Lower lobe of right lung (tissue), 2 donors: ENCODE results near the gene DNASE1L3. TPM values are rescaled to one million over a fixed set of nuclear protein-coding genes. Genes with fewer than 3 reads are reported as not detected.

Experiments used
- ATAC-seq, 2 donors: fragments of 200-7000 bp; cut with Tn5 transposase; one replicate each; pipeline ENCODE4 v1.9.1; 2020 to 2022; ENCODE audit warnings: mild to moderate bottlenecking in 2 of 2, moderate library complexity in 2 of 2
- DNase-seq: peaks from one replicate; pipeline ENCODE4 v3.0.0-alpha.2; 2020
- H3K27ac ChIP-seq: fragments of 200-600 bp; one replicate; pipeline ENCODE4 v1.8.0; 2022
- H3K27me3 ChIP-seq: fragments of 200-600 bp; one replicate; pipeline ENCODE4 v1.8.0; 2022; ENCODE audit warnings: low read depth
- H3K36me3 ChIP-seq: fragments of 200-600 bp; one replicate; pipeline ENCODE4 v1.8.0; 2022; ENCODE audit warnings: mild to moderate bottlenecking
- H3K4me1 ChIP-seq: fragments of 200-600 bp; one replicate; pipeline ENCODE4 v1.8.0; 2022
- H3K4me3 ChIP-seq: fragments of 200-600 bp; one replicate; pipeline ENCODE4 v1.8.0; 2022; ENCODE audit warnings: mild to moderate bottlenecking
- H3K9me3 ChIP-seq: fragments of 200-600 bp; one replicate; pipeline ENCODE4 v1.8.0; 2022
- intact Hi-C: fragments of 100-400 bp; cut with DNase I; formaldehyde crosslinking; loops from one replicate; pipeline ENCODE4 v1.11.0; 2022
- total RNA-seq: library from RNA; stranded (reverse); fragmentation: NEBNext Ultra II Directional; extraction: Animal tissue kit (Norgen Biotek cat#: 25700); gene quantifications from one replicate; pipeline ENCODE4 v1.2.1, GENCODE V29; 2021
- TF ChIP-seq, protein P1 (sequence below): fragments of 200-600 bp; IDR thresholded peaks from one replicate; pipeline ENCODE4 v1.8.0; 2022; ENCODE audit warnings: antibody characterized with exemption, mild to moderate bottlenecking
- donor health status: DM: no; HTN: yes; CAD: no; lungs with severe emphysema.

Gene DNASE1L3
- total RNA-seq, 1 donor from 2014 or later: 12.0 TPM

DNA sequence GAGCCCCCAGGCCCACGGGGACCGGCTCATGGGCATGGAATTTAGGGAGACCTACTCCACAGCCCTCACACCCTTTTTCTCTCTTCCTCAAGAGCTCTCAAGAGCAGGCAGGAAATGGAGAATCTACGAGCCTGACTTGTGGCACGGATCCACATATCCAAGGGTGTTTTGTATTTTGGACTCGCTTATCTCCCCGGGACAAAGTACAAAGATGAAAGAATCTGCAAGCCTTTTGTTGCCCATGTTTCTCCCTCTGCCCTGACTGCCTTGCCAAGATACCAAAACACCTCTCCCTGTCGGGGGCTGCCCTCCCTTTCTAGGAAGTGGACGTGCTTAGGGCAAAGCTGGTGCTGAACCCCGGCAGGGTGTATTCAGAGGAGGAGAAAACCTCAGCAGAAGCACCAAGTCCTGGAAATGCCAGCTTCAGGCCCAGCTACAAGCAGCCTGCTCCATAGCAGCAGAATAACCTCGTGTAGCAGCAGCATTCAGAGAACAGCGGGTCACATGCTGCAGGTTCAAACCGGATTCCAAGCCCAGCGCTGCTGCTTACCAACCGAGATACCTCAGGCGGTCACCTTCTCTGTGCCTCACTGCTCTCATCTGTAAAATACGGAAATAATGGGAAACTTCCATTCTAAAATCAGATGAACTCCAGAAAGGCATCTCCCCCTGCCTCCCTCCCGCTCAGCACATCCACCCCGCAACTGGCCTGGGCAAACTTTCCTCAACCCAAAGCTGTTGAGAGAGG, 35.2 kb downstream of the DNASE1L3 start:
- Histone ChIP-seq H3K27me3 (no peaks in the 10 kb centered on the region), H3K4me1 (peaks cover 50% of the 10 kb centered on the region), H3K36me3 (peaks cover 3% of the 10 kb centered on the region), H3K4me3 (peak overlapping the region; percentile 14), H3K9me3 (no peaks in the 10 kb centered on the region), H3K27ac (peak overlapping the region; percentile 68)
- DNase-seq (no peak), ATAC-seq (peak; percentile 42 to 43)
- intact Hi-C loops: no loop called here
- TF ChIP-seq, protein P1, sequence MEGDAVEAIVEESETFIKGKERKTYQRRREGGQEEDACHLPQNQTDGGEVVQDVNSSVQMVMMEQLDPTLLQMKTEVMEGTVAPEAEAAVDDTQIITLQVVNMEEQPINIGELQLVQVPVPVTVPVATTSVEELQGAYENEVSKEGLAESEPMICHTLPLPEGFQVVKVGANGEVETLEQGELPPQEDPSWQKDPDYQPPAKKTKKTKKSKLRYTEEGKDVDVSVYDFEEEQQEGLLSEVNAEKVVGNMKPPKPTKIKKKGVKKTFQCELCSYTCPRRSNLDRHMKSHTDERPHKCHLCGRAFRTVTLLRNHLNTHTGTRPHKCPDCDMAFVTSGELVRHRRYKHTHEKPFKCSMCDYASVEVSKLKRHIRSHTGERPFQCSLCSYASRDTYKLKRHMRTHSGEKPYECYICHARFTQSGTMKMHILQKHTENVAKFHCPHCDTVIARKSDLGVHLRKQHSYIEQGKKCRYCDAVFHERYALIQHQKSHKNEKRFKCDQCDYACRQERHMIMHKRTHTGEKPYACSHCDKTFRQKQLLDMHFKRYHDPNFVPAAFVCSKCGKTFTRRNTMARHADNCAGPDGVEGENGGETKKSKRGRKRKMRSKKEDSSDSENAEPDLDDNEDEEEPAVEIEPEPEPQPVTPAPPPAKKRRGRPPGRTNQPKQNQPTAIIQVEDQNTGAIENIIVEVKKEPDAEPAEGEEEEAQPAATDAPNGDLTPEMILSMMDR: no peak

DNA sequence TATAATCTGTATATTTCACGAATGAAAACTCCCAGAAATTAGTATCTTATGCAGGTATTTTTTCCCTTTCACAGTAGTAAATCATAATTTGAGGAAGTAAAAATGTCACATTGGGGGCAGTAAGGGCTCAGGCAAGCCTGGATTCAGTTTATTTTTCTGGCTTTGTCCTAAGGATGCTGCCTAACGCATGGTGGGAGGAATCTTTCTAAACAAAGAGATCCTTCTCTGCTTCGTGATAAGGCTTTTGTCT, 35.7 kb downstream of the DNASE1L3 start:
- intact Hi-C loops: no loop called here
- DNase-seq (no peak), ATAC-seq (no peak)
- Histone ChIP-seq H3K27ac (peak overlapping the region; percentile 68), H3K9me3 (no peaks in the 10 kb centered on the region), H3K36me3 (peaks cover 8% of the 10 kb centered on the region), H3K4me3 (peak overlapping the region; percentile 14), H3K4me1 (peaks cover 50% of the 10 kb centered on the region), H3K27me3 (no peaks in the 10 kb centered on the region)
- TF ChIP-seq, protein P1: no peak

DNA sequence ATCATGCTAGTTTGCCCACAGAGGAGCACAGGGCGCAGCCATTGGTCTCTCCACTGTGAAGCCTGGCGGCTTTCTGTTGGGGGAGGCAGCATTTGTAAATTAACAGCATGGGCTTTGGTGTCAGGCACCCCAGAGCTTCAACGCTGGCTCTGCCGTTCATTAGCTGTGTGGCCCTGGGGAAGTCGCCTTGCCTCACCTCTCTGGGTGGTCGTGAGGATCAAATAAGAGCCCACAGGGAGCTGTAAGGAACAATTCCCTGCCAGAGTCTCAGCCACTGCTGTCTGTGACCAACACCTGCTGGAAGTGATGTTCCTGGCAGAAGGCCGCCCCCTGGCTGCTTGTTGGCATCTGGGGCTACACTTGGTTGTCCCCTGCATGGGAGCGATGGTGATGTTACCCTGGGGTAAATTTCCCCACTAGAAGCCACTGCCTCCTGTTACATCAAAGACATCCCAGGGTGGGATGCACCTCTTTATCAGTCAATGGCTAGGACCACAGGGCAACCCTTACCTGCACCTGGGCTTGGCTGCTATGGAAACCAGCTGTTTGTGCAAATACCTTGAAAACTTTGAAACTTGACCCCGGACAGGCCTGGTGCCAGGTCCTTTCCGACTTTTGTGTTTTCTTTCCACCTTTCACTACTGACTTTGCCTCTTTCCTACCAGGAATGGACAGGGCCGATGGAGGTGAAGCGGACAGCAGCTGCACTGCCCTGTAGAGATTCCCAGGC, 36.9 kb downstream of the DNASE1L3 start:
- Histone ChIP-seq H3K36me3 (peaks cover 18% of the 10 kb centered on the region), H3K27me3 (no peaks in the 10 kb centered on the region), H3K4me1 (peaks cover 50% of the 10 kb centered on the region), H3K27ac (peak overlapping the region; percentile 68), H3K9me3 (no peaks in the 10 kb centered on the region), H3K4me3 (no peak overlapping the region)
- intact Hi-C loops: no loop called here
- ATAC-seq (peak; percentile 14 to 24), DNase-seq (no peak)
- TF ChIP-seq, protein P1: peak; percentile 14

DNA sequence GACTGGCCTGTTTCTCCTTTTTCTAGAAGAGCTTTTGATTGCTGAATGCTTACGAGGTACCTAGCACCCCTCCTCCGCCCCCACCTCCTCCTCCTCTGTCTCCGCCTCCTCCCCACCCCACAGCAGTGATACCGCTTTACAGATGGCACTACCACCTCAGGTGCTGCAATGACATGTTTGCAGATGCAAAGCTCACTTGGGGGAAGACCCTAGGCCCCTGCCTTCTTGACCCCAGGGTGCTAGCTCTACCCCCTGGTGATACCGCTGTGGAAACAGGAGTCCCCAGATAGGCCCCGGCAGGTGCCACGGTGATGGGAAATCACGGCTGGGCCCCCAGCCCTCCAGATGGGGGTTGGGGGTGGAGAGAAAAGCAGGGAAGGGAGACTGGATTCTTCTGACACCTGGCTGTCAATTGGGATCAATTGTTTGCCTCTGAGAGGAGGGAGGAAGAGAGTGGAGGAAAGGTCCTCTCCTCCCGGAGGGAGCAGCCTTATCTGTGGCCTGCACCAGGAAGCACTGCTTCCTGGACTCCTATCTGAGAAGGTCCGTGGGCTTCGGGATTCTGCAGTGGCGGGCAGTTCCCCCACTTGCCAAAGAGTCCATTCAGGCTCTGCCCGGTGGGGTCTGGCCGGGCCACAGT, 37.6 kb downstream of the DNASE1L3 start:
- intact Hi-C loops: no loop called here
- H3K36me3 ChIP-seq: peaks cover 25% of the 10 kb centered on the region
- no peaks in the 10 kb centered on the region for H3K27me3 ChIP-seq
- H3K9me3 ChIP-seq: no peaks in the 10 kb centered on the region
- TF ChIP-seq, protein P1: no peak
- H3K4me3 ChIP-seq: no peak overlapping the region
- H3K4me1 ChIP-seq: peaks cover 47% of the 10 kb centered on the region
- DNase-seq: no peak
- ATAC-seq: no peak
- peak overlapping the region; percentile 22 for H3K27ac ChIP-seq

DNA sequence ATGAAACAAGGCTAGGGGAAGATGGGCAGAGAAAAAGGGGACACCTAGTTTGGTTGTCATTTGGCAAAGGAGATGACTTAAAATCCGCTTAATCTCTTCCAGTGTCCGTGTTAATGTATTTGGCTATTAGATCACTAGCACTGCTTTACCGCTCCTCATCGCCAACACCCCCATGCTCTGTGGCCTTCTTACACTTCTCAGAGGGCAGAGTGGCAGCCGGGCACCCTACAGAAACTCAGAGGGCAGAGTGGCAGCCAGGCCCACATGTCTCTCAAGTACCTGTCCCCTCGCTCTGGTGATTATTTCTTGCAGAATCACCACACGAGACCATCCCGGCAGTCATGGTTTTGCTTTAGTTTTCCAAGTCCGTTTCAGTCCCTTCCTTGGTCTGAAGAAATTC, 39.6 kb downstream of the DNASE1L3 start:
- Histone ChIP-seq H3K4me1 (peaks cover 31% of the 10 kb centered on the region), H3K27me3 (no peaks in the 10 kb centered on the region), H3K9me3 (no peaks in the 10 kb centered on the region), H3K4me3 (no peak overlapping the region), H3K27ac (no peak overlapping the region), H3K36me3 (peaks cover 26% of the 10 kb centered on the region)
- intact Hi-C loops: no loop called here
- TF ChIP-seq, protein P1: no peak
- ATAC-seq (no peak), DNase-seq (no peak)
